GM10248 (cell line): Measurements from ENCODE around the gene TMEM238.
"Not testable (repeated sequence)": the region's sequence is repeated elsewhere in the genome, so short reads cannot be mapped to it uniquely, and the experiment has no call there.

Source experiments
- CTCF ChIA-PET: fragments of 300-600 bp; sonication (Branson Sonifier 250); formaldehyde crosslinking; extraction: SDS; loops from one replicate; lab custom pipeline; 2021; ENCODE audit warnings: antibody characterized with exemption; lab: Yijun Ruan, JAX
- POLR2A ChIA-PET: fragments of 350-650 bp; sonication (Branson Sonifier 250); formaldehyde crosslinking; extraction: SDS; loops from one replicate; lab custom pipeline; 2020; ENCODE audit warnings: antibody characterized with exemption; lab: Yijun Ruan, JAX
- DNase-seq: peaks from one replicate; pipeline ENCODE4 v3.0.0; 2012; ENCODE audit errors: extremely low spot score
- CTCF ChIP-seq: IDR thresholded peaks from 2 replicates; pipeline ENCODE4 v1.5.1; 2012; ENCODE audit warnings: mild to moderate bottlenecking, low read depth; ENCODE audit errors: extremely low read depth, missing control alignments, control extremely low read depth

TMEM238 gene

GRCh38 chr19:55410168-55410567, 26.1 kb upstream of the TMEM238 start:
- ChIA-PET POLR2A (no interaction called here), CTCF (interaction anchor here (1.4 to 2.1 kb wide), 2 partner anchors 8 to 20 kb away, joined by 4 to 7 read pairs; no protein-coding TSS in a partner anchor)
- DNase-seq = no peak
- TF ChIP-seq CTCF = no peak

- DNase-seq, POLR2A ChIA-PET: not testable (repeated sequence)
- CTCF ChIA-PET = interaction anchor here (1.0 to 2.1 kb wide), 4 partner anchors 9 to 270 kb away, joined by 3 to 7 read pairs (median 4); no protein-coding TSS in a partner anchor
Observed at GRCh38 chr19:55409179-55409578, 25.1 kb upstream of the TMEM238 start.

- DNase-seq = no peak
- CTCF ChIA-PET = interaction anchor here (0.7 to 2.1 kb wide), 5 partner anchors 9 to 269 kb away, joined by 3 to 7 read pairs (median 3); no protein-coding TSS in a partner anchor
- TF ChIP-seq CTCF = no peak
- POLR2A ChIA-PET = no interaction called here
Observed at GRCh38 chr19:55408533-55408872, 24.4 kb upstream of the TMEM238 start.

GRCh38 chr19:55407800-55408532, 23.9 kb upstream of the TMEM238 start:
- no peak for TF ChIP-seq CTCF
- POLR2A ChIA-PET = interaction anchor here (0.5 to 1.8 kb wide), 22 partner anchors 9 to 945 kb away, joined by 3 to 29 read pairs (median 5); partner anchors contain the start of genes CCDC106, CDC42EP5, ISOC2 and KMT5C
- CTCF ChIA-PET = interaction anchor here (0.7 to 2.1 kb wide), 6 partner anchors 10 to 269 kb away, joined by 3 to 7 read pairs (median 3); partner anchors contain the start of gene TMEM238
- peak; percentile 98 for DNase-seq

- ChIA-PET POLR2A (interaction anchor here (0.6 to 1.8 kb wide), 23 partner anchors 9 to 944 kb away, joined by 3 to 29 read pairs (median 5); partner anchors contain the start of genes CCDC106, CDC42EP5, ISOC2 and KMT5C), CTCF (interaction anchor here (1.0 to 1.6 kb wide), 2 partner anchors 24 to 60 kb away, joined by 3 read pairs; partner anchors contain the start of gene TMEM238)
Observed at GRCh38 chr19:55407550-55407799, 23.4 kb upstream of the TMEM238 start, which contains the start of gene UBE2S. UBE2S (minus strand) TSS chr19:55407788; CDS start chr19:55407589, 199 bp downstream.

GRCh38 chr19:55406826-55407549, 22.9 kb upstream of the TMEM238 start:
- DNase-seq = peak; percentile 47
- no peak for TF ChIP-seq CTCF
- ChIA-PET POLR2A (interaction anchor here (0.6 to 2.2 kb wide), 21 partner anchors 8 to 938 kb away, joined by 3 to 29 read pairs (median 5); partner anchors contain the start of genes CCDC106, CDC42EP5, ISOC2 and KMT5C), CTCF (interaction anchor here (1.0 to 1.6 kb wide), 2 partner anchors 24 to 61 kb away, joined by 3 read pairs; partner anchors contain the start of gene TMEM238)

More at GRCh38 chr19:55407550-55407799, 23.4 kb upstream of the TMEM238 start, which contains the start of gene UBE2S:
- not testable (repeated sequence) for DNase-seq
